HG02970 (cell line): ENCODE measurements around the gene GOLGA8A.
"Not testable (repeated sequence)": the region's sequence is repeated elsewhere in the genome, so short reads cannot be mapped to it uniquely, and the experiment has no call there.

Source experiments
- ATAC-seq: cut with Tn5 transposase; IDR thresholded peaks from one replicate; pipeline ENCODE4 v1.9.1; 2021; ENCODE audit warnings: mild to moderate bottlenecking, moderate library complexity, moderate number of reproducible peaks; ENCODE audit not compliant: unreplicated experiment, low FRiP score

GOLGA8A gene, protein sequence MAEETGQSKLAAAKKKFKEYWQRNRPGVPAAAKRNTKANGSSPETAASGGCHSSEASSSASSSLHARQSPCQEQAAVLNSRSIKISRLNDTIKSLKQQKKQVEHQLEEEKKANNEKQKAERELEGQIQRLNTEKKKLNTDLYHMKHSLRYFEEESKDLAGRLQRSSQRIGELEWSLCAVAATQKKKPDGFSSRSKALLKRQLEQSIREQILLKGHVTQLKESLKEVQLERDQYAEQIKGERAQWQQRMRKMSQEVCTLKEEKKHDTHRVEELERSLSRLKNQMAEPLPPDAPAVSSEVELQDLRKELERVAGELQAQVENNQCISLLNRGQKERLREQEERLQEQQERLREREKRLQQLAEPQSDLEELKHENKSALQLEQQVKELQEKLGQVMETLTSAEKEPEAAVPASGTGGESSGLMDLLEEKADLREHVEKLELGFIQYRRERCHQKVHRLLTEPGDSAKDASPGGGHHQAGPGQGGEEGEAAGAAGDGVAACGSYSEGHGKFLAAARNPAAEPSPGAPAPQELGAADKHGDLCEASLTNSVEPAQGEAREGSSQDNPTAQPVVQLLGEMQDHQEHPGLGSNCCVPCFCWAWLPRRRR

DNA sequence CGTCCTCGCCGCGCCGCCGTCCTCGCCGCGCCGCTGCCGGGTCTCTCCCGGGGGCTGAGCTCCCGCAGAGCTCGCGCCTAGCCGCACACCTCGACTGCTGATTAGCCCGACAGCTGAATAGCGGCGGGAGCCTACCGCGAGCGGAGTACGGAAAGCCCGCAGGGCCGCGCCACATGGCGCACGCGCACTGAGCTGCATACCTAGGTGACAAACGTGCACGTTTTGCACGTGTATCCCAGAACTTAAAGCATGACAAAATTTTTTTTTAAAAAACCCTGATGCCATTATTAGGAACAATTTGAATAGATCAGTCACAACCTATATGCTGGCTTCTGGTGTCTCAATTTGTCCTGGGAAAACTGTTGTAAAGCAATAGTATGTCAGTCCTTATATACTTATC is at the start of gene GOLGA8A:
Gene GOLGA8A, minus strand, starts transcription at position 122 of the 400 bp plus-strand sequence. CDS start 48,117 bp downstream, outside the sequence.
- no peak for ATAC-seq

DNA sequence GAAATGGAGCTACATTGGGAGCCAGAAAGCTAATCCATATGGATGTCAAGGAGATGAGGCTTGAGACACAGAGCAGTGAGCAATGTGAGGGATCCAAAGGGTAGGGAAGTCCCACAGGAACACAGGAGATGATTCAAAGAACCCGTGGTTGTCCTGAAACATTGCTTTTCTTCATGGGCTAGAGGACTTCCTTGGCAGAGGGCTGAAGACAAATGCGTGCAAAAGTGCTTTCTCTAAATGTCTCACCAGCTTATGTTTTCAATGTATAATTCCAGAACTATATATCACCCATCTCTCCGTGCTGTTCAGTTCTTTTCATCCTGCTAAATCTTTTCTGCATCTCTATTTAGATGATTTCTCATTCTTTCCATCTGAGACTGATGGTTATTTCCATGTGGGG is 46.0 kb upstream of the GOLGA8A start:
- no peak for ATAC-seq

DNA sequence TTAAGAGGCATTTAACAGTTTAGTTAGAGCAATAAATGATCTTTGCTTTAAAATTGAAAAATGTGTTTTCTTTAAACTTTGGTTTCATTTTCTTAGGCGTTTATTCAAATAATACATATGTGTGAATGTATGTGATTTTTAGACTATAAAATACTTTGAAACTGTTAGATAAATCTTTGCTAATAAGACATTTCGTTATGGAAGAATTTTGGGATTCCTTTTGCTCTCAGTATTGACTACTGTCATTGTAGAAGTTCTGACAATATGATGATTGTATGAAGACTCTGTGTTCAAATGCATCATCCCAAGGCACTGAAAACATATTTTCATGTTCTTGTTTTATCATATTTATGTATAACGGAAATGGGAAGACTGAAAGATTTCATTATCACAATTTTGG is 43.8 kb upstream of the GOLGA8A start:
- no peak for ATAC-seq

DNA sequence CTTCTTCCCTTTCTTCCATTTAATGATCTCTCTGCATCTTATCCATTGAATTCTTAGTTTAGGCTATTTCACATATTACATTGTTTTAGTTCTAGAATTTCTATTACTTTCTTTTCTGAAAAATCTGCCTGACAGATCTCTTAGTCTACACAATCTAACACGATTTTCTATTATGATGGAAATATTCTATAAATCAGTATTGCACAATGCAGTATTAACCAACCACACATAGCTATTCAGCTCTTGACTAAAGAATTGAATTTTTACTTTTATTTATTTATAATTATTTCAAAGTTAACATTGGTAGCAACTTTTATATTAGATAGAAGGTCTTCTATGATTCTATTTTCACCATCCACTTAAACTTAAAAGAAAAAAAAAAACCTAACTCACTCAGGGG is 36.2 kb upstream of the GOLGA8A start:
- ATAC-seq, result no peak

DNA sequence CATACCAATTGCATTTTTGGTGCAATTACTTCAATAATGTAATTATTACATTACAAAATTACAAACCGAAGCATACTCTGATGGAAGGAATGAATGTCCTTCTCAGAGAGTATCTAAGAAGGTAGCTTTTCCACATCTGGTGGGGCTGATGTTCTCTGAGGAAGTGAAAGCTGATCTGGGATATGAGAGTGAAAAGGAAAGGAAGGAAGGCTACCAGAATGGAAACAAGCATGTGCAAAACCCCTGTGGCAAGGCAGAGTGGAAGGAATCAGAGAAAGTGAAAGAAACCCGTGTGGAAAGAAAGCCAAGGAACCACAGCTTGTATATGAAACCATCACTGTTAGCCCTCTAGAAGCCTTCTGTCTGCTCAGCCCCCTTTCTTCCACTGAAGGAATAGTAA is 35.3 kb upstream of the GOLGA8A start:
- ATAC-seq, result no peak

DNA sequence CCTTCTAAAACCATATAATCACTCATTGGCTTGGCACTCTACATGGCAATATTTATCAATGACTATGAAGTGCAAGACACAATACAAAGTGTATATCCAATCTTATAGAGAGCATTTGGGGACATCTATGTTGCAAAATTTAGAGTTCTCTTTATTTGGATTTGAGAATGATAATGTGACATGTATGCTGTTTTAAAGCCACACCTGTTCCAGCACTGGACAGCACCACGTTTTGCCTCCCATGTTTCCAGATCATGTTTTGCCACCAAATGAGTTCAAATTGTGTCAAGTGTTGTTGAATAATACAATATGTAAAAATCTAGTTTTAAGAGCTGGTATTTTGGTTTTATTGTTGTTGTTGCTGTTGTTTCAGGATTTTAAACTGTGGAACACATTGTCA is 33.3 kb upstream of the GOLGA8A start:
- ATAC-seq, result no peak

DNA sequence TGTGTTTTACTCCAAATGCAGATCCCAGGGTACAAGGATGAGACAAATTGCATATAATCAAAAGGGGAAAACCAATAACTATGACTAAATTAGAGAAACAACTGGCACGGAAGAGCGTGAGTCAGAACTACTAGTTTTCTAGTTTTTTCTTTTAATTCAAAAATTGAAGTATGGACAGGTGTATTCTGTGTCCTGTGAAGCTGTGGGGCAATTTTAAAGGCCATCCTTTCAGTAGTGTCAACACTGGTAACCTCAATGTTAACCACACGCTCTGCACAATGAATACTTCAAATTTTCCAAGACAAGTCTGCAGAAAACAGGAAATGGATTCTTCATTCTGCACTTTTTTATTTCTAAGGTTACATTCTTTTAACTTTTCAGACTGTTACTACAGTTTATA is 32.5 kb upstream of the GOLGA8A start:
- ATAC-seq, result no peak

DNA sequence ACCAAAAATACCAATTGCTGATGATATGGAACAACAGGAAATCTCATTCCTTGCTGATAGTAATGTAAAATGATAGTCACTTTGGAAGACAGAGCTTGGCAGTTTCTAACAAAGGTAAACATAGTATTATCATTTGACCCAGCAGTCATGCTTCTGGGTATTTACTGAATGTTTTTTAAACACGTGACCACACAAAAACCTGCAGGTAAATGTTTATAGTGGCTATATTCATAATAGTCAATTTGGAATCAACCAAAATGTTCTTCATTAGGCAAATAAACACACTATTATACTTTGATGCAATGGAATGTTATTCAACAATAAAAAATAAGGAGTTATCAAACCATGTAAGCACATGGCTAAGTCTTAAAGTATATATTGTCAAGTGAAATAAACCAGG is 24.1 kb upstream of the GOLGA8A start:
- no peak for ATAC-seq

DNA sequence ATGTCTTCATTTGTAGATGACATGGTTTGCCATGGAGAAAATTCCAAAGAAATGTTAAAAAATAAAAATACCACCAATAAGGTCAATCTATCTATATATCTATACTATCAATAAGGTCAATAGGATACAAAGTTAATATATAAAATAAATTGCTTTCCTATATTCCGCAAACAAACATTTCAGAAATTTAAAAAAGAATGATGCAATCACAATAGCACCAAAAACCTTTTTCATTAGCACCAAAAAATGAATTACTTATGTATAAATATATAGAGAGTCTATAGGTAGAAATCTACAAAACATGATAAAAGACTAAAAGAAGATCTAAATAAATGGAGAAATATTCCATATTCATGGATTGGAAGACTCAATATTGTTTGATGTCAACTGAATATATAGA is 22.8 kb upstream of the GOLGA8A start:
- no peak for ATAC-seq

DNA sequence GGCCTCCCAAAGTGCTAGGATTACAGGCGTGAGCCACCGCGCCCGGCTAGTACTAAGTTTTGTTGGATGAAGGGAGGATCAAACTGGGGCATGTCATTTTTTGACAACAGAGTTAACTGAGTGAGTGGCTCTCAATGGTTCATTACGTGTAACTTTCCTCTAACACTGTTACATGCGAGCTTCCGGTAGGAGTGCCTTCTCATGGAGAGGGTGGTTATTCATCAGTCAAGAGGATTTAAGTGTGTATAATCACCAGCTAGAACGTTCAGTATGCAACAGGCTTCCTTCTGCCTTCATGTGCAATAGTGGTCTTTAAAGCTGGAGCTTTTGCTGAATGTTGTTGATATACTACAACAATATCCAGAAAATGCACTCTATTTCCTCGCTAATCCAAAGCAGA is 19.1 kb upstream of the GOLGA8A start:
- ATAC-seq, result no peak

DNA sequence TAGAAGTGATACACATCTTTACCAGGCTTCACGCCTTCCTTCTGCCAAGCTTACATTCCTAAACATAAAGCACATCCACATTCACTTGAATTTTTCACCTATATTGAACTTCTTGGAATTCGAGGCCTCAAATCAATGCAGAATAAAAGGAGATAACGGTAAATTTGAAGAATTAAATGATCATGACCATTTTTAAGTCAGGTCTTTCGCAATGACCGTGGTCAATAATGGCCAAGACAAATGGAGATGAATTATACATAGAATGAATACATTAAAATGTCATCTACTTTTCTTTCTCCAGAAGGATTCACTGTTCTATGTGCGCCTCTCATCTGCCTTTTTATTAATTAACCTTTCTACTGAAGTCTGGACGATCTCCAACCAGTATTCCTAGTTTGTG is 5.3 kb upstream of the GOLGA8A start:
- ATAC-seq, result no peak

DNA sequence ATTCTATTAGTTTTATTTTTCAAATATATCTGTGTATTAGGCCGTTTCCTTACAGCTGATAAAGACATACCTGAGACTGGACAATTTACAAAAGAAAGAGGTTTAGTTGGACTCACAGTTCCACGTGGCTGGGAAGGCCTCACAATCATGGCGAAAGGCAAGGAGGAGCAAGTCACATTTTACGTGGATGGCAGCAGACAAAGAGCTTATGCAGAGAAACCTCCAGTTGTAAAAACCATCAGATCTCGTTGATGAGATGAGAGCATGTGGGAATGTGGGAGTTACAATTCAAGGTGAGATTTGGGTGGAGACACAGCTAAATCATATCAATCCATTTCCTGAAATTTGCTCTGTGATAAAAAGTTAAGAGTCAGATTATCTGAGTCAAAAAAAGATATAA is 2.3 kb upstream of the GOLGA8A start:
- no peak for ATAC-seq

DNA sequence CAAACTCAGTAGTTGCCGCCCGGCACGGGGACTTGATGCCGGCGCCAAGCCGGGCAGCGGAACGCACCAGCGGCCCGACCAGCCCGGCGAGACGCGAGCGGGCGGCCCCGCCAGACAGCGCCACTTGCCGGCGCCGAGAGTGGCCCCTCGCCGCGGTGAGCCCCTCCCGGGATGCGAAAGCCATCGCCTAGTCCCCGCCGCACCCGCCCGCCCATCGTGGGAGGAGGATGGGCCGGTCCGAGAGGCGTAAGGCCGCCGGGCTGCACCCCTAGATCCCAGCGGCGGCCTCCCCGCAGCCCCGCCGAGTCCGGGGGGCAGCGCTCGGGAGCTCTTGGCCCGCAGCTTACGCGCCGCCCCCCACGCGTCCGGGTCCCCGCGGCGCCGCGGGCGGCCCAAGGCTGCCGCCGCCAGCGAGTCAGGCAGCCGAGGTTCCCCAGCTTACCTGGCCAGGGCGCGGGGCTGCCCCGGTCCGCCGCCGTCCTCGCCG is 609 bp downstream of the GOLGA8A start:
- ATAC-seq, result no peak

DNA sequence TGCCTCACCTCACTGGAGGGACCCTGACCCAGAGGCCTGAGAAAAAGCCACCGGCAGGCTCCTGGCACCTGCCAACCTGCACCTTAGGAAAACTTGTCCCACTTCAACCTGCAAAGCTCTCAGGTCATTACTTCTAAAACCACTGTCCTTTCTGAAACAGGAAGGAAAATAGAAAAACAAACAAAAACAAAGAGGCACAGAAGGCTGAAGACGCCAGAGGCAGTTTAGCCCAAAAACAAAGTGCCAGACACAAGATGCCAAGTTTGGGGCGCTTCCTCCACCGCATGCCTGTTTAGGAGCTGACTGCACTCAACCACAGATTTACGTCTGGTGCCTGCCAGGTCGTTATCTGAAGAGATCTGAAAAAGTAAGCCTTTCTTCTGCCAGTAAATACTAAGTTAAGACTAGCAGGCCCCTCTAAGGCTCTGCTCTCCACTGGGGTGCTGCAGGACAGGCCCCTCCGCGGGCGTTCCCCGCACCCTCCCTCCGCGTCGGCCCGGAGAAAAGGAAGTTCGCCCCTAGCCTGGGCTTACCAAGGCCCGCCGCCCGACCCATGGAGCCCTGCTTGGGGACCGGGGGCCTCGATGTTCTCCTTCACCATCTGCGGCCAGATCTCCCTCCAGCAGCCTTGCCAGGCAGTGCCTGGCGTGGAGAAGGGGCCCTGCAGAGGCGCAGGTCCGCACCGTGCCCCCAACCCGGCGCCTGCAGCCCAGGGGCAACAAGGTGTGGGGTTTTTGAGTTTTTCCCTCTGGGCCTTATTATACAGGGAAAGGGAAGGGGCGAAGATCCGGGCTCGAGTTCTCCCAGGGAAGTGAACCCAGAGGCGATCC is 1.3 kb downstream of the GOLGA8A start:
- ATAC-seq, result no peak

DNA sequence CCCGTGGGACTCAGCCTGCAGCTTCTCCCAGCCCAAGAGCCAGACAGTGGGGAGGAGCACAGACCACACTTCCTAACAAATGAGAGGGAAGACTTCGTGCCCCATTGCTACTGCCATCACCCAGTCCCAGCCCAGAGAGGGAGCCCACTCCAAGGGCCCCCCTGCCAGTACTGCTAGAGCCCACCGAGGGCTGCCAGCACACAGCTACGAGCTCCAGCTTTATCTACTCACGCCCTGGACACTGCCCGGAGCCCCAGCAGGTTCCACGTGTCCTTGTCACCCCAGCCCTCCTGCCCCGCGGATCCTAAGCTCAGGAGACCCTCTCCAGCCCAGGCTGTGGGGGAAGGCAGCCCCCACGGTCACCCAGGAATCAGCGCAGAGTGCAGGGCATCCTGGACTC is 1.9 kb downstream of the GOLGA8A start:
- no peak for ATAC-seq

DNA sequence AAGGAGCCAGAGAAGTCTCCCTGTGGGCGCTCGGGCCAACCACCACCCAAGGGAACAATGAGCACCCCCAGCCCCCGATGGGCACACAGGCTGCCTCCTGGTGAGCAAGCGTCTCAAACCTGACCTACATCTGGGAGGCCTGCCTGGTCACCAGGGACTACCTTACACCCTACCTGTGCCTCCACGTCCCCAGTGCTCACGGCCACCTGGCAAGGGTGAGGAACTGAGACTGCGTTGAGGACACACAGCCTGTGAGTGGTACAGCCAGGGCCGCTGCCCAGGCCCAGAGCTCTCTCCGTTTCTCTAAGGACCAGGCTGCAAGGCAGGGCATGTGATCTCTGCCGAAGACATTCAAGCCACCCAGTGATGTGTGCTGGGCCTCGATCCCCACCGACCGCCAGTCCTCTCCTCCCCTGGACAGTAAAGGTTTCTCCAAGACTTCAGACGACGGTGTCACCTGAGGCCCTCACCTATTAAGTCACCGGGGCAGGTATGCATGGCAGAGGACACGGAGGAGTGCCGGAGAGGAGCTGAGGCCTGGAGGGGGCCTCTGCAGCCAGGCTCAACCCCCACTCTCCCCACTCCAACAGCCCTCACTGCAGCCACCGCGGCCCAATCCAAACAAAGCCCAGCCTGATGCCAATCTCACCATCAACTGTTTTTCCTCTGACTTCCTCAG is 2.8 kb downstream of the GOLGA8A start:
- ATAC-seq, result no peak

DNA sequence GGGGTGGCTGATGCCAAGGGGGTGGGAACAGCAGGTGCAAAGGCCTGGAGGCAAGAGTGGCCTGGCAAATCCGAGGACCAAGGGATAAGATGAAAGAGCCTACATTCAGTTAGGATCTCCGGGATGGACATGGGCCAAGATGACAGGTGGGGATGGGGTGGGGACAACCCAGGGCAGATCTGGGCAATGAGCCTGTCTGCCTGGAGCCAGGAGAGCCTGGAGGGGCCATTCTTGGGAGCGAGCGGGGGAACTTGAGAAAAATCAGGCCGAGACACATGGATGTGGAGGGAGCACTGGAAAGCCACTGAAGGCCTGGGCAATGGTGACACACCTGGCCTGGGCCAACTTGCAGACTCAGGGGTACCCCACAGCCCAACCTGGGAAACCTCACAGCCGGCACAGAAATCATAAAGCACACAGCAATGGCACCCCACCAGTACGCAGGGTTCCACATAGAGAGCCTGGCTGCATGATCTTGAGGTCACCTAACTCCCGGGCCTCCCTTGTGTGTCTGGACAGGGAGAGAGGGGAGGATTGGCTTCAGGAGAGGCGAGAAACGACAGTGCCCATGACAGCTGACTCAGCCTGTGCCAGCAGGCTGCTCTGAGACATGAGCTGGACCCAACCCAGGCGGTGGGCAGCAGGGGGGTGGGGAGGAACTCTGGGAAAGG is 3.5 kb downstream of the GOLGA8A start:
- ATAC-seq, result not testable (repeated sequence)

DNA sequence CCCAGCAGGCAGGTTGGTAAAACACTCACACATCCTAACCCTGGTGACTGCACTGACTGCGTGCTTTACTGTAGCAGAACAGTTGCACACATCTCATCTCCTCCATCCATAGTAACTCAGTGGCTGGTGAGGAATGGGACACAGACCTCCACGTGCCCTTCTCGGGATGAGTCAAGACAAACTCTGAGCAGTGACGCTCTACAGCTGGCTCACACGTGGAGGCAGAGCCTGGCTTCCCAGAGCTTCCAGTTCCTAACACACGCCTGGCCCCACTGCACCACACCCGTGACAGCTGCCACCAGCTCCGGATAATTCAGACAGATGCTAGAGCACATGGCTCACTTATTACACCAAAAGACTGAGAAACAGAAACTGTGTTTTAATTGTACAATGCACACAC is 7.0 kb downstream of the GOLGA8A start:
- not testable (repeated sequence) for ATAC-seq

DNA sequence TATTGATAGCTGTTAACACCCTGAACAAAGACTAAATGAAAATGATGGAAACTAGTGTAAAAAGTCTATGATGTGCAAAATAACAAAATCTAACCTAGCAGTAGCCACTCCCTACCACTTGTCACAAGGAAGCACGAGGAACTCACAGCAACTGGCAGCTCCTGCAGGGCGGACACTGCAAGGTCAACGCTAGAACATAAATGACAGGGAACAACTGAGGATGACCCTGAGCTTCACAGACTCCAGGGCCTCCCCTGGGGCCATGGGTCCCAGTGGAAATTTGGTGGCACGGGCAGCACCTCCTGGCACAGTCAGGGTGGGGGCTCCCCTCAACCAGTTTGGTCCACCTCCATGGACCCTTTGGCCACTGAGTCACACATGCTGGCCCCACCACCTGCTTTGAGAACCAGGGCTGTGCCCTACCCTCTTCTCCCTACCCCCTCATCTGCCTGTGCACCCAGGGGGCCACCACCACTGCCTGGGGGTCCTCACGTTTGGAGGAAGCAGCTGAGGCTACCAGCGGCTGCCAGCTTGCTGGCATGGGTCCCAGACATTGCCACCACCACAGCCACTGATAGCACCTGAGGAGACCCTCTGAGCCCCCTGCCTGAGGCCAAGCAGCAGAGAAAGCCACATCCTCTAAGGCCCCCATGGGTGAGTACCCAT is 14.1 kb downstream of the GOLGA8A start:
- ATAC-seq, result not testable (repeated sequence)

DNA sequence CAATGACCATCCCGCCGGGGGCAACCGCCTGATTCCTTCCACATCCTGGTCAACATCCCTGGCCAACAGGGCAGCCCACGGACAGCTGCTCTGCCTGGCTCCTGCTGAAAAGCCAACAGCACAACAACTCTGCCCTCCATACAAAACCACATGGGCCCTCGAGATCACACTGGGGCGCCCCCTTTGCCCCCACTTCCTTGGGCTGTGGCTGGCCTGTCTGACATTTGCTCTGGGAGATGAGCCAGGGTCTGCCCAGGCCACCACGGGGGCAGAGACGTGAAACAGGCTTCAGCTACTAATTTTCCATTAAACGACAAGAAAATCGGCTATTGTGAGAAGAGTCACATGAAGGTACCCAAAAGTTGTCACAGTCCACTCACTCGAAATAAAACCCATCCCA is 16.7 kb downstream of the GOLGA8A start:
- ATAC-seq, result not testable (repeated sequence)
